ENCODE results near the gene MYMX. TPM values are rescaled to one million over a fixed set of nuclear protein-coding genes. Genes with fewer than 3 reads are reported as not detected.

MYMX gene
- polyA plus RNA-seq, 1 donor from 2014 or later, result not detected

DNA sequence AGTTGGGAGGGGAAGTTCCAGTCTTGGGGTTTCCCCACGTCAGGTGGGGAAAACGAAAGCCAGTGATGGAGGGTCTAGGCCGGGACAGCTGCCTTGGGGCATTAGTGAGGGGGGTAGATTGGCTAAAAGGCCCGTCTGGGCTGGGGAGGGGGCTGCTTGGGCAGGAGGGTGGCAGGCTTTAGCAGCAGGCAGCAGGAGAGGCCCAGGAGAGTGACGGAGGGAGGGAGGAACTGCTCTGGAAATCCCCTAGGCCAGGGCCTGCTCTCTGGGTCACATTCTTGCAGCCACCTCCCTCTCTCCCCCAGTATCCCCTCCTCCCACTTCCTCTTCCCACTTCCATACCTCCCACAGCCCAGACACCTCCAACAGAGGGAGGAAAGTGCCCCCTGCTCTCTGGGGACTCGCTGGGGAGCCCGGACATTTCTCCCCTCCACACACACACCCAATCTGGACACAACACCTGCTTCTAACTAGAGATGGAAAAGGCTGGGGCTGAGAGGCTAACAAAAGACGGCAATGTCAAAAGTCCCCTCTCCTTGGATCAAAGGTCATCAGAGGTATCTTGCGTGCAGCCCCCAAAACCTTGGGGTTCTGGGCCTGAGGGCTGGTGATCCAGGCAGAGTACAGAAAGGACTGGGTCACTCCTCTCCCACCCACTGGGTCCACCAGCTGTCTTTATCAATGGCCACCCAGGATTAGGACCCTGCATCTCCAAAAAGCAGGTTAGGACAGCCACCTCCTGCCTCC, 46.8 kb downstream of the MYMX start (continued):
- TF ChIP-seq, protein P1, sequence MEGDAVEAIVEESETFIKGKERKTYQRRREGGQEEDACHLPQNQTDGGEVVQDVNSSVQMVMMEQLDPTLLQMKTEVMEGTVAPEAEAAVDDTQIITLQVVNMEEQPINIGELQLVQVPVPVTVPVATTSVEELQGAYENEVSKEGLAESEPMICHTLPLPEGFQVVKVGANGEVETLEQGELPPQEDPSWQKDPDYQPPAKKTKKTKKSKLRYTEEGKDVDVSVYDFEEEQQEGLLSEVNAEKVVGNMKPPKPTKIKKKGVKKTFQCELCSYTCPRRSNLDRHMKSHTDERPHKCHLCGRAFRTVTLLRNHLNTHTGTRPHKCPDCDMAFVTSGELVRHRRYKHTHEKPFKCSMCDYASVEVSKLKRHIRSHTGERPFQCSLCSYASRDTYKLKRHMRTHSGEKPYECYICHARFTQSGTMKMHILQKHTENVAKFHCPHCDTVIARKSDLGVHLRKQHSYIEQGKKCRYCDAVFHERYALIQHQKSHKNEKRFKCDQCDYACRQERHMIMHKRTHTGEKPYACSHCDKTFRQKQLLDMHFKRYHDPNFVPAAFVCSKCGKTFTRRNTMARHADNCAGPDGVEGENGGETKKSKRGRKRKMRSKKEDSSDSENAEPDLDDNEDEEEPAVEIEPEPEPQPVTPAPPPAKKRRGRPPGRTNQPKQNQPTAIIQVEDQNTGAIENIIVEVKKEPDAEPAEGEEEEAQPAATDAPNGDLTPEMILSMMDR (IDR thresholded peaks at IDR 0.05; ENCODE audit: poor library complexity, severe bottlenecking), result no peak
- no peak for TF ChIP-seq SMC3 (conservative IDR thresholded peaks at IDR 0.05; ENCODE audit: poor library complexity)

DNA sequence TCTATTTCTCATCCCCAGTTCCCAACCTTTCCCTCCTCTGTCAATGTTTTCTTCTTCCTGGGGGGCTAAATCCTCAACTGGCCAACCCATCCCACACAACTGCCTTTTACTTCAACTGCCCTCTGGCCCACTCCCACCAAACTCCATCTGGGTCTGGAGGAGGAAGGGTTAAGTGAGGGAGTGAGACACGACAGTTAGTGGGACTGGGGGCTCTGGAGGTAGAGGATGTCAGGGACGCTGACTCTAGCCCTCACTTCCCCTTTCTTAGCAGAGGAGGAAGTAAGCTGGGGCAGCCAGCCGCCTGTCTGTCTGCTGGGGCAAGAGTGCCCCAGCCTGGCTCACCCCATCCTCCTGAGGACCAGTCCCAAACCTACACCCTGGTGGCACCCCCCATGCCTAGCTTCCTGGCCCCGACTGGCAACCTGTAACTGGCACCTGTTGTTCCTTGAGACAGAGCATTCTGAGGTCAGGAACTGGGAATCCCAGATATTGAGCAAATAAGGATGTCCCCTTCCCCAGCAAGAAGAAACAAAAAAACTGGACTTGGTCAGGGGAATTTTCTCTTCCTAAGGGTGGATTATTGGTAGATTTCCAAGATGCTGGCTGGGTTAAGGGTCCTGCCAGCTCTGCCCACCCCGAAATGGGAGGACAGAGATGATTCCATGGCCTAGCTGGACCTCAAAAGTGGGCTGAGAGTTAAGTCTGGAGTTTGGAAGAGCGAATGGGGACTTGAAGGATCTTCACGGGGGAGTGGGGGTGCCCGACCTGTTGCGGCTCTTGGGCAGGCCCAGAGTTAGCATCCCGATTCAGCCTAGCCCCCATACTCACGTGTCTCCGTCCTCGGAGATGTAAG, 47.7 kb downstream of the MYMX start:
- H4K20me1 ChIP-seq (ENCODE audit: insufficient read depth), result peaks cover 4% of the 10 kb centered on the region
- H2AFZ ChIP-seq (ENCODE audit: low read depth, low read length), result peak overlapping the region; percentile 48
- H3K9ac ChIP-seq (ENCODE audit: low read length), result peak overlapping the region; percentile 79
- peak overlapping the region; percentile 96 for H3K4me3 ChIP-seq (ENCODE audit: low read length)
- no peaks in the 10 kb centered on the region for H3K9me3 ChIP-seq (ENCODE audit: low read length)
- H3K27ac ChIP-seq (ENCODE audit: low read length), result peak overlapping the region; percentile 69
- H3K27me3 ChIP-seq (ENCODE audit: insufficient read depth, low read depth, low read length), result no peaks in the 10 kb centered on the region
- peak overlapping the region; percentile 95 for H3K4me2 ChIP-seq (ENCODE audit: low read length)
- H3K36me3 ChIP-seq (ENCODE audit: insufficient read depth, low read length), result no peaks in the 10 kb centered on the region
- no peak for TF ChIP-seq SMC3 (conservative IDR thresholded peaks at IDR 0.05; ENCODE audit: poor library complexity)
- TF ChIP-seq TAF1 (IDR thresholded peaks at IDR 0.05; ENCODE audit: low read depth), result no peak
- TF ChIP-seq, protein P2, sequence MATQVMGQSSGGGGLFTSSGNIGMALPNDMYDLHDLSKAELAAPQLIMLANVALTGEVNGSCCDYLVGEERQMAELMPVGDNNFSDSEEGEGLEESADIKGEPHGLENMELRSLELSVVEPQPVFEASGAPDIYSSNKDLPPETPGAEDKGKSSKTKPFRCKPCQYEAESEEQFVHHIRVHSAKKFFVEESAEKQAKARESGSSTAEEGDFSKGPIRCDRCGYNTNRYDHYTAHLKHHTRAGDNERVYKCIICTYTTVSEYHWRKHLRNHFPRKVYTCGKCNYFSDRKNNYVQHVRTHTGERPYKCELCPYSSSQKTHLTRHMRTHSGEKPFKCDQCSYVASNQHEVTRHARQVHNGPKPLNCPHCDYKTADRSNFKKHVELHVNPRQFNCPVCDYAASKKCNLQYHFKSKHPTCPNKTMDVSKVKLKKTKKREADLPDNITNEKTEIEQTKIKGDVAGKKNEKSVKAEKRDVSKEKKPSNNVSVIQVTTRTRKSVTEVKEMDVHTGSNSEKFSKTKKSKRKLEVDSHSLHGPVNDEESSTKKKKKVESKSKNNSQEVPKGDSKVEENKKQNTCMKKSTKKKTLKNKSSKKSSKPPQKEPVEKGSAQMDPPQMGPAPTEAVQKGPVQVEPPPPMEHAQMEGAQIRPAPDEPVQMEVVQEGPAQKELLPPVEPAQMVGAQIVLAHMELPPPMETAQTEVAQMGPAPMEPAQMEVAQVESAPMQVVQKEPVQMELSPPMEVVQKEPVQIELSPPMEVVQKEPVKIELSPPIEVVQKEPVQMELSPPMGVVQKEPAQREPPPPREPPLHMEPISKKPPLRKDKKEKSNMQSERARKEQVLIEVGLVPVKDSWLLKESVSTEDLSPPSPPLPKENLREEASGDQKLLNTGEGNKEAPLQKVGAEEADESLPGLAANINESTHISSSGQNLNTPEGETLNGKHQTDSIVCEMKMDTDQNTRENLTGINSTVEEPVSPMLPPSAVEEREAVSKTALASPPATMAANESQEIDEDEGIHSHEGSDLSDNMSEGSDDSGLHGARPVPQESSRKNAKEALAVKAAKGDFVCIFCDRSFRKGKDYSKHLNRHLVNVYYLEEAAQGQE (IDR thresholded peaks at IDR 0.05; ENCODE audit: borderline replicate concordance), result no peak
- no peak for TF ChIP-seq RAD21 (conservative IDR thresholded peaks at IDR 0.05)
- TF ChIP-seq, protein P1 (IDR thresholded peaks at IDR 0.05; ENCODE audit: poor library complexity, severe bottlenecking), result no peak
- no peak for TF ChIP-seq MXI1 (conservative IDR thresholded peaks at IDR 0.05; ENCODE audit: poor library complexity, severe bottlenecking)
- TF ChIP-seq POLR2AphosphoS5 (IDR thresholded peaks at IDR 0.05), result no peak
- no peak for TF ChIP-seq EZH2 (IDR thresholded peaks at IDR 0.05; ENCODE audit: borderline replicate concordance, insufficient read depth, low read length, poor library complexity, severe bottlenecking)
- TF ChIP-seq EP300 (conservative IDR thresholded peaks at IDR 0.05; ENCODE audit: poor library complexity, severe bottlenecking), result no peak
- H3K79me2 ChIP-seq (replicated peaks; ENCODE audit: insufficient read depth, low read length), result peaks cover 14% of the 10 kb centered on the region
- no peaks in the 10 kb centered on the region for H3K9me2 ChIP-seq (ENCODE audit: insufficient read depth, low read length)
- H3F3A ChIP-seq (ENCODE audit: insufficient read depth, low read length, poor library complexity, severe bottlenecking), result no peaks in the 10 kb centered on the region

All from neural cell (in vitro differentiated cells).